ENCODE measurements around the gene PHACTR3.

DNA sequence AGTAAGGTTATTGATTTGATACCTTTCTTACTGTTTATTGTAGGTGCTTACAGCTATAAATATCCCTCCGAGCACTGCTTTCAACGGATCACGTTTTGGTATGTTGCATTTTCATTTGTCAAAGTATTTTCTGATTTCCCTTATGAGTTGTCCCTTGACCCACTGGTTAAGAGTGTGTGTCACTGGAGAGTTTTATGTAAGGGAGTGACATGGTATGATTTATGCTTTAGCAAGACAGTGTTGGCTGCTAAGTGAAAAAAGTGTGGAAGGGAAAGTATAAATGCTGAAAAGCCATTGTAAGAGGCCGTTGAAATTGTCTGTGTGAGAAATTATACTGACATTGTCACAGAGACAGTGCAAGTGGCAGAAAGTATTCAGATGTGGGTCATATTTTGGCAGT is 257.1 kb downstream of the PHACTR3 start:
- TF ChIP-seq, protein P1, sequence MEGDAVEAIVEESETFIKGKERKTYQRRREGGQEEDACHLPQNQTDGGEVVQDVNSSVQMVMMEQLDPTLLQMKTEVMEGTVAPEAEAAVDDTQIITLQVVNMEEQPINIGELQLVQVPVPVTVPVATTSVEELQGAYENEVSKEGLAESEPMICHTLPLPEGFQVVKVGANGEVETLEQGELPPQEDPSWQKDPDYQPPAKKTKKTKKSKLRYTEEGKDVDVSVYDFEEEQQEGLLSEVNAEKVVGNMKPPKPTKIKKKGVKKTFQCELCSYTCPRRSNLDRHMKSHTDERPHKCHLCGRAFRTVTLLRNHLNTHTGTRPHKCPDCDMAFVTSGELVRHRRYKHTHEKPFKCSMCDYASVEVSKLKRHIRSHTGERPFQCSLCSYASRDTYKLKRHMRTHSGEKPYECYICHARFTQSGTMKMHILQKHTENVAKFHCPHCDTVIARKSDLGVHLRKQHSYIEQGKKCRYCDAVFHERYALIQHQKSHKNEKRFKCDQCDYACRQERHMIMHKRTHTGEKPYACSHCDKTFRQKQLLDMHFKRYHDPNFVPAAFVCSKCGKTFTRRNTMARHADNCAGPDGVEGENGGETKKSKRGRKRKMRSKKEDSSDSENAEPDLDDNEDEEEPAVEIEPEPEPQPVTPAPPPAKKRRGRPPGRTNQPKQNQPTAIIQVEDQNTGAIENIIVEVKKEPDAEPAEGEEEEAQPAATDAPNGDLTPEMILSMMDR (IDR thresholded peaks at IDR 0.05), result no peak
- TF ChIP-seq POLR2A (IDR thresholded peaks at IDR 0.05), result no peak

All from lower leg skin (tissue), 3 donors.